GM13977 (cell line): ENCODE results near the gene GJA9.

Experiments
- DNase-seq: peaks from one replicate; pipeline ENCODE4 v3.0.0; 2012; ENCODE audit warnings: low spot score
- CTCF ChIP-seq: IDR thresholded peaks from 2 replicates; pipeline ENCODE4 v1.5.1; 2012; ENCODE audit warnings: mild to moderate bottlenecking, control low read depth; ENCODE audit not compliant: insufficient read depth; ENCODE audit errors: extremely low read depth, missing control alignments
- in situ Hi-C: fragments of 300-500 bp; cut with MboI; formaldehyde crosslinking; loops from one replicate; pipeline ENCODE4 v1.12.0; 2022; ENCODE audit warnings: low sequenced_read_pairs, low pct_unique_long_range_greater_than_20kb, mixed read lengths, inconsistent platforms; ENCODE audit not compliant: unreplicated experiment

Gene GJA9

GRCh38 chr1:38881487-38881886, at the start of gene GJA9:
Gene GJA9 (minus strand): TSS chr1:38881587. CDS start chr1:38876098, 5,489 bp downstream.
- no peak for DNase-seq
- in situ Hi-C loops = no loop called here
- no peak for TF ChIP-seq CTCF

GRCh38 chr1:38929476-38929875, 48.1 kb upstream of the GJA9 start:
- in situ Hi-C loops = no loop called here
- DNase-seq = no peak
- TF ChIP-seq CTCF = no peak

- DNase-seq = no peak
- in situ Hi-C loops = no loop called here
- TF ChIP-seq CTCF = no peak
Observed at GRCh38 chr1:38929054-38929453, 47.7 kb upstream of the GJA9 start.

GRCh38 chr1:38926091-38926490, 44.7 kb upstream of the GJA9 start:
- in situ Hi-C loops = no loop called here
- DNase-seq = no peak
- no peak for TF ChIP-seq CTCF

GRCh38 chr1:38925391-38925790, 44.0 kb upstream of the GJA9 start:
- in situ Hi-C loops = no loop called here
- no peak for DNase-seq
- TF ChIP-seq CTCF = no peak

GRCh38 chr1:38923607-38924006, 42.2 kb upstream of the GJA9 start:
- no peak for DNase-seq
- no peak for TF ChIP-seq CTCF
- in situ Hi-C loops = no loop called here

GRCh38 chr1:38919130-38919529, 37.7 kb upstream of the GJA9 start:
- in situ Hi-C loops = no loop called here
- TF ChIP-seq CTCF = no peak
- no peak for DNase-seq
